HUDEP-2 (cell line): Measurements from ENCODE around the gene LHFPL6.

Experiments
- DNase-seq, 76 experiments: peaks; one replicate each; lab custom pipeline; 2025; ENCODE audit not compliant: unreplicated experiment in 76 of 76; lab: John Stamatoyannopoulos, UW

The LHFPL6 gene

DNA sequence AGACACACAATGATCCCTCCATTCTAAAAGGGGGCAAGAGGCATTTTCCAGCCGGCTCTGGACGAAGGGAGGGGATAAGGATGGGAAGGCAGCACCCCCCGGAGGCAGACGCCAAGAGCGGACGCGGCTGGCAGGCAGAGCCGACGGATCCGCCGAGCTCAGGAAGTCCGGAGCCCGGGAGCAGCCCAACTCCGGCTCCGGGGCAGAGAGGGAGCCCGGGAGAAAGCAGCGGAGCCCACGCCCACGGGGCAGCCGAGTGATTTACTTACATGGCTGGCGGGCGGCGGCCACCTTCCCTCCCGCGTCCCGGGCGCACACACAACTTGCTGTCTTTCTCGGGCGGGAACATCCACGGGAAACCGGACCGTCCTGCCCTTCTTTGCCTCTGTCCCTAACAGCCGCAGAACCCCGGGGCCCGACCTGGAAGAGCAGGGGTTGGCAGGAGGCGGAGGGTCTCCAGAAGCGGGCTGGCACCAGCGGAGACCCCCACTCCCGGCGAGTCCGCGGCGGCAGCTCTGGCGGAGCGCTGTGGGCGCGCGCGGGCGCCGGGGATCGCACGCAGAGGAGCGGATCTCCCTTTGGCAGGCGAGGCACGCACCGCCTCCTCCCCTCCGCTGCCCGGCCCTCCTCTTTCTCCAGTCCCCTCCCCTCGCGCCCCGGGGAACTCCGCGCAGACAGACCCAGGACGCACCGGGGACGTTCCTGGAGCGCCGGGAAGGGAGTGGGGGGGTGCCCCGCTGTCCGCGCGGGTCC is at the start of gene LHFPL6:
TSS of gene LHFPL6 (minus strand) at position 580 of the 753 bp plus-strand sequence.
- peak in 30 of 76 experiments; percentile 1 to 51 (median 17) for DNase-seq

DNA sequence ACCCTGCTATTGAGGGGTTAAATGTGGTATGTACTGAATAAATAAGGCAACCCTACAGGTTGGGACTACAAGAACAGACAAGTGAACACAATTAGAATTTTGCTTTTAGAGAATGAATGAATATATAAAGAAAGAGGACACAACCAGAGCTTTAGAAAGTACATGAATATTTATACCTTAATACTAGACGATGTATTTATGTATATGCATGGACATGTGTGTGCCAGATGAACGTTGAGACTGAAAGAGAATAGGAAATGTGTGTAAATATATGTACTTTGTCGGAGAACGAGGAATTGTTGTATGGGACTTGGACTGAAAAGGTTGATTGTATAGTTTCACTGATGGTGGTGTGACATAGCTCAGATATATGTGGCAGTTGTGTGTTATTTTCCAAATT is 43.1 kb upstream of the LHFPL6 start:
- no peak for DNase-seq

DNA sequence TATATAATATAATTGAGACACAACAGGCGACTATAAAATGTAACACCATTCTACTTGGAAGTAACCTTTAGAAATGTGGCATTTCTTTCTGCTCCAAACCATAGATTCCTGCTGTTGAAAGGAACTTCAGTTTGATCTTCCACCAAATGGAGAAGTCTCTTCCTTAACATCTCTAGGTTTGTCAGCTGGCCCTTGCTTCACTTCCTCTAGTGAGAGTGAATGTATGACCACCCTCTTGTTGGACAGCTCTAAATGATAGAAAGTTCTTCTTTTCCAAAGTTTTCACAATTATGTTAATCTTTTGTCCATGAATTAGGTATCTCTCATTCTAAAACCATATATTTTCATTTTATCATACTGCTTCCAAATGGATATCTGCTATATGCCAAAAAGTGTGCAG is 38.7 kb upstream of the LHFPL6 start:
- no peak for DNase-seq

DNA sequence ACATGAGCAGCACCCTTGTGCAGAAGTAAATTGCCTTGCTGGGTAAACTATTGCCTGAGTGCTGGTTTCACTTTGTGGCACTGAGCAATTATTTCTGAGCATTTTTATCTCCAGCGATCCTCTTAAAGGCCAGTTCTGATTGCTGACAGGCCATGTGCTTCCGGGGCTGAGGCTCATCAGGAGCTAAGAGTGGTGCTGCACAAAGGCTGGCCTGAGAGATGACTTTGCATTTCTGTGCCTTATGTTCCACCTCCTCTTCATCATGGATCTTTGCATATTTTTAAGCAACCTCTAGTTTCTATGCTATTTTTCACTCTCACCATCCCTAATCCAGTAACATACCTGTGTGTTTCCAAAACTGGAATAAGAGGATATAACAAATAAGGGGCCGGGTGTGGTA is 34.9 kb upstream of the LHFPL6 start:
- no peak for DNase-seq

DNA sequence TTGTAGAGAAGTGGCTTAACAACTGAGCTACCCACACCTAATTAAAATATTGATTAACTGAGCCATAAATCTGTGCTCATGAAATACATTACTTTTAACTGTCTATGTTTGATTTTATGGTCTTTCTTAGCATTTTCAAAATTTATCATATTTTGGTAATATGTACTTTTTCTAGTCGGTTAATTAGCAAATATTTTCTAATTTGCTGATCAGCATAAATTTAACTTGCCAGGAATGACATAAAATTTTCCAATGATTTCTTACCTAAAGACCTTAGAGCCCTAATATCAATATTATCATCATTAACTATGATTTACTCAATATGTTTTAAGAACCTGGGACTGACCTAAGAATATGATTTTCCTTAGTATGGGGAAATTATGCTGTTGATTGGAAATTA is 32.6 kb upstream of the LHFPL6 start:
- no peak for DNase-seq

DNA sequence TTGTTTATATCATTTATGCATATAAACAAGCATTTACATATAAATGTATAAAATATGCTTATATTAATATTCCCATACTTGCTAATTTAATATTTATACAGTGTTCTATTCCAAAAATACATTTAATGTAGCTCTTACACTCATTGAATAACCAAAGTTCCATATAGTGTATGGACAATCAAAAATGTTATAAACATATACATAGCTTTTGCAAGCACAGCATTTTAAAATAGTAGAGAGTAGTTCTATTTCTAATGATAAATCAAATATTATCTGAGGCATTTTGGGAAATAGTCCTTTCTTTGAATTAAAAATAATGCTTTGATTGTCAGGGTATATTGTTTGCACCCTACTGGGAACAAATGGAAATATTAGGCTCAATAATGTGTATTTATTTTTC is 30.0 kb upstream of the LHFPL6 start:
- DNase-seq: no peak

DNA sequence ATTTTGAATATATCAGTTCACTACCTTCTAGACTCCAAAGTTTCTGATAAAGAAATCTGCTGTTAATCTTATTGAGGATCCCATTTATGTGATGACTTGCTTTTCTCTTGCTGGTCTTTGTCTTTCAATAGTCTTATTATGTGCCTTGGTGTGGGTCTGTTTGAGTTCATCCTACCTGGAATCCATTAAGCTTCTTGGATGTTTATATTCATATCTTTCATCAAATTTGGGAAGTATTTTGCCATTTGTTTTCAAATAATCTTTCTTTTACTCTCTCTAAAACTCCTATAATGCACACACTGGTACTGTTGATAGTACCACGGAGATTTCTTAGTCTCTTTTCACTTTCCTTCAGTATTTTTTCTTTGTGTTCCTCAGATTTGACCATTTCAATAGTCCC is 28.3 kb upstream of the LHFPL6 start:
- no peak for DNase-seq

DNA sequence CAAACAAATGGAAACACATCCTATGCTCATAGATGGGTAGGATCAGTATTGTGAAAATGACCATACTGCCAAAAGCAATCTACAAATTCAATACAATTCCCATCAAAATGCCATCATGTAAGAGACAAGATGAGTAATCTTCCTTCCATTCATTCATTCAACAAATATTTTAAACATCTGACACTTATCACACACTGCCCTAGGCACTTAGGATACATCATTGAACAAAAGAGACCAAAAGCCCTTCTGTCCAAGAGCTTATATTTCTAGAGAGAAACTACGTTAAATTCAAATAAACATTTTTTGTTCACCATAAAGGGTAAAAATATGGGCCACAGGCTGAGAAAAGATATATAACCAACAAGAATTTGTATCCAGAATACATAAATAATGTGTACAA is 20.5 kb upstream of the LHFPL6 start:
- DNase-seq: no peak

DNA sequence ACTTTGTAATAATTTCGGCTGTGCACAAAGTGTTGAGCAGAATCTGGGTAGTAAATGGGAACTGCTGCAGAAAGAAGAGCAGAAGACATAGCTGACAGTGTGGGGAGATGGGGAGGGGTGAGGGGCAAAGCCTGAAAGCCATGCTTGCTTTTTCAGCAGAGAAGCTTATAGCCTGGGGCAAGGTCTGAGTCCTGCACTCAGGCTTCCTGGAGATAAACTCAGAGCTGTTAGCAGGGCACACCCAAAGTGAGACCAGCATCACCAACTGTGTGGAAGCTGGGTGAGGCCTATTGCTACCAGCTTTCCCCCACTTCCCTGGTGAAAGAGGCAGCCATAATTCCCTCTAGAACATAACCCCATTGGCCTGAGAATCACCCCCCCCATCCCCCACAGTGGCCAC is 15.6 kb upstream of the LHFPL6 start:
- DNase-seq: peak in 12 of 76 experiments; percentile 7 to 46 (median 30)

DNA sequence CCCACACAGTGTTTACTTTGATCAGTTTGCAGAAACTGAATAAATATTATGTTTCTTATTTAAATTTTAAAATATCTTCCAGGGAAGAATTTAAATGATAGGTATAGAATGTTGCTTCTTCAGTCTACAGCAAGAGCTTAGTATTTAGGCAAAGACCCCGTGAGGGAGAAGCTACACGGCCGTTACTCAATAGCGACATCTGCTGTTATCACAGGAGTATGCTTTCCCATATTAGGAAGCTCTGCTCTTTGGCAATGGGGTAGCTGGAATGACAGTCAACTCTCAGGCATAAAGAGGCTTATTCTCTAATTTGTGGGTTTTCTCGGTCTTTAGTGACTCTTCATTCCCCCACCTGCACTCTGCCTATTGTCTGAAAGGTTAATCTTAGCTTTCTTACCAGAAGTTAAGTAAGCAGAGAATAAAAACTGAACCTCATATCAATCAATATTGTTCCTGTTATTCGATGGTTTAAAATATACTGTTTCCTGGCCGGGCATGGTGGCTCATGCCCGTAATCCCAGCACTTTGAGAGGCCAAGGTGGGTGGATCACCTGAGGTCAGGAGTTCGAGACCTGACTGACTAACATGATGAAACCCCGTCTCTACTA is 13.2 kb upstream of the LHFPL6 start:
- DNase-seq: peak in 41 of 76 experiments; percentile 1 to 56 (median 27)

DNA sequence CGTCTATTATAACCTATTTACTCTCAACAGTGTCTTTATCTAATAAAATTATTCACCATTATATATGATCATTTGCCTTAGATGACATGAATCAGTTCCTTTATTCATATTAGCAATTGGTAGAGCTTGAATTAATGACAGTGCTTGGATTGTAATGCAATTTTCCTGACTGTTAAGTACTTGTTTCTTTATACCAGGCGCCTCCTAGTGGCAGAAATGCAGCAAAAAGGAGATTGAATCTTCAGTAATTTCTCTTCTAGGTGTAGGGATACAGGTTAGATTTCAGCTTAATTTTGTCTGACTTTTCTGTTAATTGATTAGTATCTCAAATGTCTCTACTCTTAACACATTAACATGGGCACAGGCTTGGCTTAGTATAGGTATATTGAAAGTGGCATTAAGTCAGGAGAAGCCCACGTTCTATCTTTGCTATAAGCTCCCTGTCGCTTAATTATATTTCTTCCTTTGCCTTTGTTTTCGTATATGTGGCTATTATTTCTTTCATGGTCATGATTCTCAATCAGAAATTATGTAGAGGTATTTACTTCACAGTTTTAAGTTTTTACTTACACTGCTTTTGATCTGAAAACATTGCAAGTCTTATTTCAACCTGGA is 9.1 kb upstream of the LHFPL6 start:
- DNase-seq: peak in 43 of 76 experiments; percentile 2 to 54 (median 28)

DNA sequence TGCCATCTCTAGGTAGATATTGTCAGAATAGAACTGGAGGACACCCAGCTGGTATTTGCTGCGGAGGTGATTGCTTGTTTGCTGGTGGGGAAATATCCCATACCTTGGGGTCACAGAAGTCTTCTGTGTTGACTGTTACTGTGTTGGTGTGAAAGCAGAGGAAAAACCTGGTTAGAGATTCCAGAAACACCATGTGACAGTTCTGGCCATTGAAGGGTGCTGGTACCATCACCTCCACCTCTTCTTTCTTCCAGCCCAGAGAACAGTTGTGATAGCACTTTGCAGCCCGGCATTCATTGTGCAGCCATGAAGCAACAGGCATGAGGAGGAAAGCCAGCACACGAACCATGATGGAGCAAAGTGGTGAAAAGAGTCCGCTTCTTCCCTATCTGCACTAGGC is 4.9 kb upstream of the LHFPL6 start:
- DNase-seq: no peak

DNA sequence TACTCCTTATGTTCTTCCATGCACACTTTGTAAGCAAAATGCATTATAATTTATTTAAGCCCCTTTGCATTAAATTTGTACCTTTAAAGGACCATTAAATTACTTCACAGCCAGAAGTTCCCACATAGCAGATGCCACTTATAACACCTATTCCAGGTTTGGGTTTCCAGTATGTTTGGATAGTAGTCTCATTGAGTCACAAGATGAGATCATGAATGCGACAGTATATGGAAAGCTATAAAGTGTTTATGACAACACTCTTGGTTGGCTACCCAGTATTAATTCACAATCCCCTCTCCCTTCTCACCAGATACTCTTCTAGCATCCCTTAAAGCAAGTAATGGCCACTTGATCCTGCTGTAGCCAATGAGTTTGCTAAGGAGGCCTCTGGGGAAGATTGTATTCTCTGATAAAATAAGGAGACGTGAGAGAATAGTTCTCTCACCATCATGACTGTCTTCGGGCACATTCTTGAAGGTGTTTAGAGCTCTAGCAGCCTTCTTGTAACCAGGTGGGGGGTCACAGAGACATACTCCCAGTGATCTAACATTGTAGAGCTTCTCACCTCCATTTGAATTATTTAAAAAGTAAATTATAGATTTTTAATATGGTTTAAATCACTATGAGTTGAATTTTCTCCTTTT is 2.8 kb upstream of the LHFPL6 start:
- no peak for DNase-seq

DNA sequence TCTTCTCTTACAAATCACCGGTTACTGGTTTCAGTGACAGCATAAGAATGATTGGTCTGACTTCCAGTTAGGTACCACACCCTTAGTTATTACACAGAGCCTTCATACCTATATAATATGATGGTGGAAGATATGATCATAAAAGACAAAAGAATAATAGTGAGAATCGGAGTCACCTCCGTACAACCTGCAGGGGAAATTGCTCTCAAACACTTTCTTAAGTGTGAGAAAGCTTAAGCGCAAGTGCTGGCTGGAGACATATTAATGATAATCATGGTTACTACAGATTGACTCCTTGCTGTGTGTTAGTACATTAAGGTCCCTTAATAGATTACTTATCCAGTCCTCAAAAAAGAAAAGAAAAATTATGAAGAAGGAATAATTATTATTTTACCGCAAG is 1.8 kb upstream of the LHFPL6 start:
- DNase-seq: no peak

DNA sequence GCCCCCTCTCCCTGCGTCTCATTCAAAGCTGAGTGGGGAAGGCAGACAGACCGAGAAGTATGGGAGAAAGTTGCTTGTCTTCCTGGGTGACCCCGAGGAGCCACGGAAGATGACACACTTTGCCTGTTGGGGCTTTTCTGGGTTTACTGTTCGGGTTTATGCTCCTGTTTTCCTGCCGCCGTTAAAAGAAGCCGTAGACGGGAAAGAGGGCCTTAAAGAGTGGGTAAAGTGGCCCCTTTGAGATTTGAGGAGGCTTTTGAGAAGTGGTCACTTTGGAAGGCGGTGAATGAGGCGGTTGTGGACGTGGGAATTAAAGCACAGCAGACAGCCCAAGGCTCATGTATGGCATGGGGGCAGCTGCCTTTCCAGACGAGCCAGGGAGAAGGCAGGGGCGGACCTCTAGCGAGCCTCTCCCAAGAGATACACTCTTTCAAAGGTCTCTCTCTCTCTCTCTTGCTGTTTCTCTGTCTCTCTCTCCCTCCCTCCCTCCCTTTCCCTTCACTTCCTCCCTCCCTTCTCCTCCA is 493 bp upstream of the LHFPL6 start:
- DNase-seq: peak in 1 of 76 experiments; percentile 5

DNA sequence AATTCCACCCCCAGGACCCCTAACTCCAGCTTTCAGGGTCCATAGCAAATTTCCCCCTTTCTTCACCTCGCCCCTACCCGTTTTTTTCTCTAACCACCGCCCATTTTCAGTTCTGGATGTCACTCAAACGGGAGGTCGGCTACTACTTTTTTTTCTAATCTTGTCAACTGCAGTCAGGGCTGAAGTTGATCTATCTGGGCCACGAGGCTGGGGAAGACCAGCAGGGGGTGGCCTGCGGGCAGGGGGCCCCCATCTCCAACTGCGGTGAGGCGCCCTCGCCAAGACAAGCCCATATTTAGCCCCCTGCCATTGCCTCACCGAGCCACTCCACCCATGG is 748 bp downstream of the LHFPL6 start:
- no peak for DNase-seq

DNA sequence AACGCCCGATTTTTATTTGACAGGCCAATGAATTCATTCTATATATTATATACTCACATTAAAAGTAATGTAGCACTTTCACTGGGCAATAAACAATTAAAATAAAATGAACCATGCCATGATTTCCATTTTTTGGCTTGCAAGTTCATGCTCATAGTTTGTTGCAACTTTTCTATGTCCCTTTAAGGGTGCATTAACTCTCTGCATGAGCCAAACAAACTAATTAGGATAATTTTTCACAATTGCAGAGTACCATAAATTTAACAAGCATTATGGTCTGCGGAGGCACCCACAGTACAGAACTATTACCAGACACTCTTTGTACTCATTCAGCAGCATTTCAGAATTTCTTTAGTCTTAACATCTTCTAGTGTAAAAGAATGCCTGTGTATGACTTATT is 1.4 kb downstream of the LHFPL6 start:
- DNase-seq: no peak

DNA sequence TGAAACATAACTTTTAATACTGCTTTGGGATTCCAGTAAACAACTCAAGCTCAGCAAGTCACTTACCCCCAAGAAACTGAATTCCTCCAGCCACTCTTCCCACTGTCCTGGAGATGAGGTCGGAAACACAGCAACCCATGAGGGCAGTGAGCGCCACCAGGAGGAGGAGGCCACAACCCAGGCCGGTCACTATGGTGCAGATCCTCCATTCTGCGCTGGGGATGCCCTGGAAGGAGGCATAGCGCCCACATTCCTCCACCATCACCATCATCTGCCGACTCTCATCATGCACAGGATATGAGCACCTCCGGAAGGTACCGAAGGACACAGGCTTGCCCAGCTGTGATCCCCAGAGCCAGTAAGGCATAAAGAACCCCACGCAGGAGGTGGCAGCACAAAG is 2.2 kb downstream of the LHFPL6 start:
- DNase-seq: no peak

DNA sequence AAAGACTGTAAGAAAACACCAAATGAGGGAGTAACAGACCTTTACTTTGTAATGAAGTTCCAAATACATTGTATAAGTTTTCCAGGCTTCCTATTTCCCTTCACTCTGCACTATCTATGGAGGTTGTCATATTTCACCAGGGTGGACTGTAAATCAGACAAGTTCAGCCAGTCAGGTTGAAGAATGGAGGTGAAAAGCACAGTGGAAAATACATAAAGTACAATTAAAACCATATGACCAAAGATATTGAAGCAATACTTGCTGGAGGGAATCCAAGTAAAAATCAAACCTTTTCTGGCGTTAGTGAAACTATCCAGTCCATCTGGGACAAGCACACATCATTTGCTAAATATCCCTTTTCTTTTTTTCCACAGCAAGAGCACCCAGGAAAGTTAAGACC is 3.2 kb downstream of the LHFPL6 start:
- no peak for DNase-seq

DNA sequence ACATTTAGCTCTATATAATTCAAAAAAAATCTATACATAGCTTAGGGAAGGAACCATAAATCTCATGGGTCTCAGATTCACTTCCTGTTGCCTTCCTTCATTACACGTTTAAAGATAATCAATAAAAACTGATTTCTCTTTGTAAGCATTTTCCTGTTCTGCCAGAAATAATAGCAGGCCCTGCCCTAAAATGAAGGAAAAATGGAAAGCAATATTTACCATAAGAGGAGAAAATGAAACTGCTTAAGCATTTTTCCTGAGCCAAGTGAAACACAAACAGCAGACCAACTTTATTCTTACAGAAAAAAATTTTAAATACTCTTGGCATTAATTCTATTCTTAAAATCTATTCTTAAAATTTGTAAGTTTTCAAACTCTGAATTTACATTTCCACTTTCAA is 4.0 kb downstream of the LHFPL6 start:
- no peak for DNase-seq

DNA sequence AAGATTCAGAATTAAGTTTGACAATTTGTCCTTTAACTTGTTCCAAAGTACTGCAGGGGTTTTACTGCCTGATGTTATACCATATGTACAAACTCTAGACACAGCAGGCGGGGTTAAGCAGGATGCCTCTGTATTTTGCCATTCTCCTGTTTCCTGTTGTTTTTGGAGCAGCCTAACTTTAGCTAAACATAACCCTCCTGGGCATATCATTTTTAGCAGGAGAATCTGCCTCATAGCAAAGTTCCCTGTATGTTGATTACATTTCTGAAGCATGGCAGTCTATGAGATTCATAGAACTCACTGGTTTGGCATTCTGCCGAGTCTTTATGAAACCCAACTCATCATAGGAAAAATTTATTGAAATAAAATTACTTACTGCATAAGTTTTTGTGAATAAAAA is 5.2 kb downstream of the LHFPL6 start:
- DNase-seq: no peak
